ENCODE results near the gene FAM47E.

DNA sequence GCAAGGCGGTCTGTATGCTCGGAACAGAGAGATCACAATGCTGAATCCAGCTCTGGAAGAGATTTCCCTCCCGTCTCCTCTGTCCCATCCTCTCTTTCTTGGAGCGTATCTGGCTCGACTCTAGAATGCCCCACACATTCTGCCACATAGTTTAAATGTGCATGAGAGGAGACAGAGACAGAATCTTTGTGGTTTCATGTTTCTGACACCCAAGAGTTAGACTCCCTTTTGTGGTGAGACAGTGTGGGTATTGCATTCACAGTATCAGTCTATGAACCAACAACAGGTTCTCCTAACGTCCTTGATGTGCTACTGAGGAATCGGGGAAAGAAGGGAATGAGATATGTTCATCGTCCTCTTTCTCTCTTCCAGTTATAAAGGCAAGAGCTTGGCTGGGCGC lies 25.3 kb downstream of the FAM47E start:
- TF ChIP-seq, protein P1, sequence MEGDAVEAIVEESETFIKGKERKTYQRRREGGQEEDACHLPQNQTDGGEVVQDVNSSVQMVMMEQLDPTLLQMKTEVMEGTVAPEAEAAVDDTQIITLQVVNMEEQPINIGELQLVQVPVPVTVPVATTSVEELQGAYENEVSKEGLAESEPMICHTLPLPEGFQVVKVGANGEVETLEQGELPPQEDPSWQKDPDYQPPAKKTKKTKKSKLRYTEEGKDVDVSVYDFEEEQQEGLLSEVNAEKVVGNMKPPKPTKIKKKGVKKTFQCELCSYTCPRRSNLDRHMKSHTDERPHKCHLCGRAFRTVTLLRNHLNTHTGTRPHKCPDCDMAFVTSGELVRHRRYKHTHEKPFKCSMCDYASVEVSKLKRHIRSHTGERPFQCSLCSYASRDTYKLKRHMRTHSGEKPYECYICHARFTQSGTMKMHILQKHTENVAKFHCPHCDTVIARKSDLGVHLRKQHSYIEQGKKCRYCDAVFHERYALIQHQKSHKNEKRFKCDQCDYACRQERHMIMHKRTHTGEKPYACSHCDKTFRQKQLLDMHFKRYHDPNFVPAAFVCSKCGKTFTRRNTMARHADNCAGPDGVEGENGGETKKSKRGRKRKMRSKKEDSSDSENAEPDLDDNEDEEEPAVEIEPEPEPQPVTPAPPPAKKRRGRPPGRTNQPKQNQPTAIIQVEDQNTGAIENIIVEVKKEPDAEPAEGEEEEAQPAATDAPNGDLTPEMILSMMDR (IDR thresholded peaks at IDR 0.05; ENCODE audit: low read depth, low read length, poor library complexity, severe bottlenecking): no peak
- no peak for TF ChIP-seq EZH2phosphoT487 (IDR thresholded peaks at IDR 0.05; ENCODE audit: borderline replicate concordance, low read length)

Data from DOHH2 (cell line).